ENCODE measurements around the gene ACP7.

DNA sequence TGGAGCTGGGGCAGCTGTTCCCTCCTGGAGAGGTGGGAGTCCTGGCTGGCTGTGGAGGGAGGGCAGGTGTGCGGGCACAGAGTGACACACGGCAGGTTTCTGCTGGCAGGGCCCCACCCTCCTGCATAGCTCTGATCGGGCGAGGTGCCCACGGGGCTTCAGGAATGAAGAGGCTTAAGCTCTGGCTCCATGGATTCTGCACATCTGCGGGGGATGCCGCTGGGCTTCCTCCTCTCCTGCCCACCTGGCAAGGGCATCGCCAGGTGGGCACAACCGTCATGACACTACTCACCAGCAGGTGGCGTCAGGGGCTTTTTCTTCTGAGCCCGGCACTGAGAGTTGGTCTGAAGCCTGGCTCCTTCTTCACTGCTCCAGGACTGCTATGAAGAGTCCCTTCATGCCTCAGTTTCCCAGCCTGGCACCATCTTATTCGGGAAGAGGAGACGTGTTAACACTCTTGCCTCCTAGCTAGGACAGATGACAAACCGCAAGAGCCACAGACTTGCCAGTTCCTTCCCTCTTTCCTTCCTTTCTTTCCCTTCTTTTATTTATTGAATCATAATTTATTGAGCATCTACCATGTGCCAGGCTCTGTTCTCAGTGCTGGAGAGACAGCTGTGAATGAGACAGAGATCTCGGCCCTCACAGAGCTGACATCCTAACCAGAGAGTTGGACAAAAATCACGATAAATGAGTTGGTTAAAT lies 26.2 kb downstream of the ACP7 start:
- TF ChIP-seq, protein P1, sequence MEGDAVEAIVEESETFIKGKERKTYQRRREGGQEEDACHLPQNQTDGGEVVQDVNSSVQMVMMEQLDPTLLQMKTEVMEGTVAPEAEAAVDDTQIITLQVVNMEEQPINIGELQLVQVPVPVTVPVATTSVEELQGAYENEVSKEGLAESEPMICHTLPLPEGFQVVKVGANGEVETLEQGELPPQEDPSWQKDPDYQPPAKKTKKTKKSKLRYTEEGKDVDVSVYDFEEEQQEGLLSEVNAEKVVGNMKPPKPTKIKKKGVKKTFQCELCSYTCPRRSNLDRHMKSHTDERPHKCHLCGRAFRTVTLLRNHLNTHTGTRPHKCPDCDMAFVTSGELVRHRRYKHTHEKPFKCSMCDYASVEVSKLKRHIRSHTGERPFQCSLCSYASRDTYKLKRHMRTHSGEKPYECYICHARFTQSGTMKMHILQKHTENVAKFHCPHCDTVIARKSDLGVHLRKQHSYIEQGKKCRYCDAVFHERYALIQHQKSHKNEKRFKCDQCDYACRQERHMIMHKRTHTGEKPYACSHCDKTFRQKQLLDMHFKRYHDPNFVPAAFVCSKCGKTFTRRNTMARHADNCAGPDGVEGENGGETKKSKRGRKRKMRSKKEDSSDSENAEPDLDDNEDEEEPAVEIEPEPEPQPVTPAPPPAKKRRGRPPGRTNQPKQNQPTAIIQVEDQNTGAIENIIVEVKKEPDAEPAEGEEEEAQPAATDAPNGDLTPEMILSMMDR (IDR thresholded peaks at IDR 0.05): peak; percentile 40 to 69 (median 66)
- TF ChIP-seq POLR2A (IDR thresholded peaks at IDR 0.05): no peak
